AG09319 (cell line): Measurements from ENCODE around the gene TICAM1.
"Not testable (repeated sequence)": the region's sequence is repeated elsewhere in the genome, so short reads cannot be mapped to it uniquely, and the experiment has no call there.

ENCODE experiments used
- DNase-seq: peaks from one replicate; pipeline ENCODE4 v3.0.0-alpha.2; 2010; ENCODE audit warnings: low read depth; ENCODE audit errors: extremely low read depth
- TF ChIP-seq, protein P1 (sequence below): IDR thresholded peaks from 2 replicates; pipeline ENCODE4 v1.5.1; 2011; ENCODE audit warnings: low read depth, mild to moderate bottlenecking, inconsistent platforms, low read length, moderate library complexity

Gene TICAM1

DNA sequence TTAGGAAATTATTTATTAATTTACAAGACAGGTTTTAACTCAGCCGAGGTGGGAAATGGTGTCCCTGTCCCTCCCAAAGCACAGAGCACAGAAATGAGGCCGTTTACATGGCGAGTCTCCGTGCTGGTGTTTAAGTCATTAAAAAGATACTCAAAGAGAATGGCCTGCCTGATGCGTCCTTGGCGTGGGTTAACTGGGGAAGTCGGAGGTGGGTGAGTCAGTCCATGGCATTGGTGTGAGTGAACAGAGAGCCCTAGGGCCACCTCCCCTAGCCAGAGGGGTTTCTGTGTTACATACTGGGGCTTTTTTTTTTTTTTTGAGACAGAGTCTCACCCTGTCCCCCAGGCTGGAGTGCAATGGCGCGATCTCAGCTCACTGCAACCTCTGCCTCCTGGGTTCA, 36.1 kb downstream of the TICAM1 start:
- TF ChIP-seq, protein P1, sequence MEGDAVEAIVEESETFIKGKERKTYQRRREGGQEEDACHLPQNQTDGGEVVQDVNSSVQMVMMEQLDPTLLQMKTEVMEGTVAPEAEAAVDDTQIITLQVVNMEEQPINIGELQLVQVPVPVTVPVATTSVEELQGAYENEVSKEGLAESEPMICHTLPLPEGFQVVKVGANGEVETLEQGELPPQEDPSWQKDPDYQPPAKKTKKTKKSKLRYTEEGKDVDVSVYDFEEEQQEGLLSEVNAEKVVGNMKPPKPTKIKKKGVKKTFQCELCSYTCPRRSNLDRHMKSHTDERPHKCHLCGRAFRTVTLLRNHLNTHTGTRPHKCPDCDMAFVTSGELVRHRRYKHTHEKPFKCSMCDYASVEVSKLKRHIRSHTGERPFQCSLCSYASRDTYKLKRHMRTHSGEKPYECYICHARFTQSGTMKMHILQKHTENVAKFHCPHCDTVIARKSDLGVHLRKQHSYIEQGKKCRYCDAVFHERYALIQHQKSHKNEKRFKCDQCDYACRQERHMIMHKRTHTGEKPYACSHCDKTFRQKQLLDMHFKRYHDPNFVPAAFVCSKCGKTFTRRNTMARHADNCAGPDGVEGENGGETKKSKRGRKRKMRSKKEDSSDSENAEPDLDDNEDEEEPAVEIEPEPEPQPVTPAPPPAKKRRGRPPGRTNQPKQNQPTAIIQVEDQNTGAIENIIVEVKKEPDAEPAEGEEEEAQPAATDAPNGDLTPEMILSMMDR, result no peak

DNA sequence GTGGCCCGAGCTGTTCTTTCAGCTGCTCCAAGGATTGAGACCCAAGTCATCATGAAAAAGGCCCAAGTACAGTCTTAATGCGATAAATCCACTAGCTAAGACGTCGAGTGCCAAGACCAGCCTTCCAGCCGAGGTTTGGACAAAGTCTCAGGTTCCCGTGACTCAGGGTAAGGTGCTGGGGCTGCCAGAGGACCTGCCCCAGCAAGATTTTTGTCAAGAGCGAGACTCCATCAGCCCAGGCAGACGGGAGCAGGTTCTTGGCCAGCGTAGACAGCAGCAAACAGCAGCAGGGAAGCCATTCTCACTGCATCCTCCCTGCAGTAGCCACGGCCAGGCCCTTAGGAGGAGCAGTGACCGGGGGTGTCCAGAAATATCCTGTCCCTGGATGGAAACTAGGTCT, 36.5 kb downstream of the TICAM1 start:
- TF ChIP-seq, protein P1, result no peak
- DNase-seq, result no peak

More for the DNA sequence above, 36.1 kb downstream of the TICAM1 start:
- no peak for DNase-seq

DNA sequence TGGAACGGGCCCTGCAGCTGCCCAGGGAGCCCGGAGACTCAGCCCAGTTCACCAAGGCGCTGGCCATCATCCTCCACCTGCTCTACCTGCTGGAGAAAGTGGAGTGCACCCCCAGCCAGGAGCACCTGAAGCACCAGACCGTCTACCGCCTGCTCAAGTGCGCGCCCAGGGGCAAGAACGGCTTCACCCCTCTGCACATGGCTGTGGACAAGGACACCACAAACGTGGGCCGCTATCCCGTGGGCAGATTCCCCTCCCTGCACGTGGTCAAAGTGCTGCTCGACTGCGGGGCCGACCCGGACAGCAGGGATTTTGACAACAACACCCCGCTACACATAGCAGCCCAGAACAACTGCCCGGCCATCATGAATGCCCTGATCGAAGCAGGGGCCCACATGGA, 38.2 kb downstream of the TICAM1 start:
- DNase-seq, result not testable (repeated sequence)

DNA sequence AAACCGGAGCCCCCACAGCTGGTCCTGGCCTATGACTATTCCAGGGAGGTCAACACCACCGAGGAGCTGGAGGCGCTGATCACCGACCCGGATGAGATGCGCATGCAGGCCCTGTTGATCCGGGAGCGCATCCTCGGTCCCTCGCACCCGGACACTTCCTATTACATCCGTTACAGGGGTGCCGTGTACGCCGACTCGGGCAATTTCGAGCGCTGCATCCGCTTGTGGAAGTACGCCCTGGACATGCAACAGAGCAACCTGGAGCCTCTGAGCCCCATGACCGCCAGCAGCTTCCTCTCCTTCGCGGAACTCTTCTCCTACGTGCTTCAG, 38.7 kb downstream of the TICAM1 start:
- not testable (repeated sequence) for DNase-seq

DNA sequence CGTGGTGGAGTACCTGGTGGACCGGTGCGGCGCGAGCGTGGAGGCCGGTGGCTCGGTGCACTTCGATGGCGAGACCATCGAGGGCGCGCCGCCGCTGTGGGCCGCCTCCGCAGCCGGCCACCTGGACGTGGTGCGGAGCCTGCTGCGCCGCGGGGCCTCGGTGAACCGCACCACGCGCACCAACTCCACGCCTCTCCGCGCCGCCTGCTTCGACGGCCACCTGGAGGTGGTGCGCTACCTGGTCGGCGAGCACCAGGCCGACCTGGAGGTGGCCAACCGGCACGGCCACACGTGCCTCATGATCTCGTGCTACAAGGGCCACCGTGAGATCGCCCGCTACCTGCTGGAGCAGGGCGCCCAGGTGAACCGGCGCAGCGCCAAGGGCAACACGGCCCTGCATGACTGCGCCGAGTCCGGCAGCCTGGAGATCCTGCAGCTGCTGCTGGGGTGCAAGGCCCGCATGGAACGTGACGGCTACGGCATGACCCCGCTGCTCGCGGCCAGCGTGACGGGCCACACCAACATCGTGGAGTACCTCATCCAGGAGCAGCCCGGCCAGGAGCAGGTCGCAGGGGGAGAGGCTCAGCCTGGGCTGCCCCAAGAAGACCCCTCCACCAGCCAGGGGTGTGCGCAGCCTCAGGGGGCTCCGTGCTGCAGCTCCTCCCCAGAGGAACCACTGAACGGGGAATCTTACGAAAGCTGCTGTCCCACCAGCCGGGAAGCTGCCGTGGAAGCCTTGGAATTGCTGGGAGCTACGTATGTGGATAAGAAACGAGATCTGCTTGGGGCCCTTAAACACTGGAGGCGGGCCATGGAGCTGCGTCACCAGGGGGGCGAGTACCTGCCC, 39.3 kb downstream of the TICAM1 start:
- not testable (repeated sequence) for DNase-seq

DNA sequence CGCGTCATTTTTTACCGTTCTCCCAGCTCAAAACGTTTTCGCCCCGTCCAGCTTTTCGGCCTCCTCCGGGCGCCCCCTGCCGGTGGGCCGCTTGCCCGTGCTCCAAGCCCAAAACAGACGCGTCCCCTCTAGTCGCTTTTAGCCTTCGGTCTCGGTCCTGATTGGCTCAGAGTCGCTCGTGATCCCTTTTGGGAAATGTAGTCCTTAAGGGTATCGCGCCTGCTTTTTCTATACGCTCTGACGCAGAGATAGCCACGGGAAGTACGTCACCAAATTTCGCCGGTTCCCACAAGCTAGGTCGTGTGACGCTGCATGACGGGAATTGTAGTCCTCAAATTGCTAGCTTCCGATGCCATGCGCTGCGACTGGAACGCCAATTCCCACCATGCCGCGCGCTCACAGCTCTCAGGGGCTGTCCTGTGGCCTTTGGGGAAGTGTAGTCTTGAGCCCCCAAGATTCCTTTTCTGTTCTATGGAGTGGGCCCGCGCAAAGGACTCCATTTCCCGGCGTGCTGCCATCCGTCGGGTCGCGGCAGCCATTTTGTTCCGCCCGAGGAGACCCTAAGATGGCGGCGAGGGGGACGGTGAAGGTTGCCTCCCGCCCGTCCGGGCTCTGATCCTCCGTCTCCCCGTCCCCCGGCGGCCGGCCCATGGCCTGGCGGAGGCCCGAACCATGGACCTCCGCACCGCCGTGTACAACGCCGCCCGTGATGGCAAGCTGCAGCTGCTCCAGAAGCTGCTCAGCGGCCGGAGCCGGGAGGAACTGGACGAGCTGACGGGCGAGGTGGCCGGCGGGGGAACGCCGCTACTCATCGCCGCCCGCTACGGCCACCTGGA, 40.1 kb downstream of the TICAM1 start, which contains the start of gene FEM1A:
TSS of gene FEM1A (plus strand) at position 552 of the 836 bp plus-strand sequence. CDS start at position 673, 121 bp downstream.
- TF ChIP-seq, protein P1, result peak; percentile 100
- peak; percentile 100 for DNase-seq

DNA sequence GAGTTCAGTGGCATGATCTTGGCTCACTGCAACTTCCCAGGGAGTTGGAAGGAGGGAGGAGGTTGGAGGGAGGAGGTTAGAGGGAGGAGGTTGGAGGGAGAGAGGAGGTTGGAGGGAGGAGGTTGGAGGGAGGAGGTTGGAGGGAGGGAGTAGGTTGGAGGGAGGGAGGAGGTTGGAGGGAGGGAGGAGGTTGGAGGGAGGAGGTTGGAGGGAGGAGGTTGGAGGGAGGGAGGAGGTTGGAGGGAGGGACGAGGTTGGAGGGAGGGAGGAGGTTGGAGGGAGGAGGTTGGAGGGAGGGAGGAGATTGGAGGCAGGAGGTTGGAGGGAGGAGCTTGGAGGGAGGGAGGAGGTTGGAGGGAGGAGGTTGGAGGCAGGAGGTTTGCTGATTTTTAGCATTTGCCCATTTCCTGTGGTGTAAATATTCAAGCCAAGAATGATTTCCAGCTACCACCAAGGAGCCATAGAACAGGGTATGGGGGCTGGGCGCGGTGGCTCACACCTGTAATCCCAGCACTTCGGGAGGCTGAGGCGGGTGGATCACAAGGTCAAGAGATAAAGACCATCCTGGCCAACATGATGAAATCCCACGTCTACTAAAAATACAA, 45.0 kb downstream of the TICAM1 start:
- DNase-seq, result not testable (repeated sequence)

DNA sequence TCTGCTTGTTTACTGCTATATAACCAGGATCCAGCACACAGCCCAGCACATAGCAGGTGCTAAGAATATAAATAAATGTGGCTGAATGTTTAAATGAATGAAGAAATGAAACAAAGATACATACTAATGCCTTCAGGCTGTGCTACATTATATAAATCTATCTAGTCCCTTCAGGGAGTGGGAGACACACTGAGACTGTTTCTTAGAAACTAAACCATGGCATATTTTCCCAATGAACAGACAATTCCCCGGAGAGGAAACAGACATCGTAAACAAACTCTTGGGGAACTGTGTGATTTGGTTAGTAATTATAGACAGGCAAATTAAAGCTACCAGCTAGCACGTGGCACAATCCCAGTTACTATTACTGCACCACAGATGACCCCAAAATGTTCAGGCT, 49.7 kb downstream of the TICAM1 start:
- TF ChIP-seq, protein P1, result no peak
- no peak for DNase-seq

DNA sequence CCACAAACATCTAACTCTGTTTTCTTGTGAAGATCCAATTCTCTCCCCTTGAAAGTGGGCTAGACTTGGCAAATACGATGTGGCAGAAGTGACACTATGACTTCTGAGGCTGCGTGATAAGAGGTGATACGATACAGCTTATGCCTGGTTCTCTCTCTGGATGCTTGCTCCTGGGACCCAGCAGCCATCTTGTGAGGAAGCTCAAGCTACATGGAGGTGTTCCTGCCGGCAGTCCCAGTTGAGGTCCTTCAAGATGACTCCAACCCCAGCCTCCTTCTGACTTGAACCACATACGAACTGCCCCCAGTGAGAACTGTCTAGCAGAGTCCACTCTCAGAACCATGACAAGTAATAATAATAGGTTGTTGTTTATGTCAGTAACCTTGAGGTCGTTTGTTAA, 50.7 kb downstream of the TICAM1 start:
- TF ChIP-seq, protein P1, result no peak
- DNase-seq, result no peak

DNA sequence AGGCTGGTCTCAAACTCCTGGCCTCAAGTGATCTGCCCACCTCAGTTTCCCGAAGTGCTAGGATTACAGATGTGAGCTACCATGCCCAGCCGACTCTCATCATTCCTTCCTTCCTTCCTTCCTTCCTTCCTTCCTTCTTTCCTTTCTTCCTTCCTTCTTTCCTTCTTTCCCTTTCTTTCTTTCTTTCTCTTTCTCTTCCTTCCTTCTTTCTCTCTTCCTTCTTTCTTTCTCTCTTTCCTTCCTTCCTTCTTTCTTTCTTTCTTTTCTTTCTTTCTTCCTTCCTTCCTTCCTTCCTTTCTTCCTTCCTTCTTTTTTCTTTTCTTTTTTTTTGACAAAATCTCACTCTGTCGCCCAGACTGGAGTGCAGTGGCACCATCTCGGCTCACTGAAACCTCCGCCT, 53.4 kb downstream of the TICAM1 start:
- not testable (repeated sequence) for DNase-seq
